DND-41 (cell line): Measurements from ENCODE around the gene MTREX.

Experiments used
- CTCF ChIP-seq: IDR thresholded peaks from 2 replicates; pipeline ENCODE4 v1.5.1; 2012; ENCODE audit warnings: borderline replicate concordance, low read length, moderate library complexity, mild to moderate bottlenecking; ENCODE audit not compliant: poor library complexity, severe bottlenecking; ENCODE audit errors: extremely low read depth
- EZH2 ChIP-seq: IDR thresholded peaks from 3 replicates; pipeline ENCODE4 v1.6.1; 2012; ENCODE audit warnings: borderline replicate concordance, low read depth, mild to moderate bottlenecking, moderate library complexity, low read length, inconsistent platforms; ENCODE audit not compliant: severe bottlenecking

- TF ChIP-seq CTCF = no peak
- no peak for TF ChIP-seq EZH2
Measured at GRCh38 chr5:55384072-55384471, 76.3 kb downstream of the MTREX start.
